GM23338 (cell line): ENCODE measurements around the gene BAIAP2. TPM values are rescaled to one million over a fixed set of nuclear protein-coding genes. Genes with fewer than 3 reads are reported as not detected.

Experiments
- ATAC-seq: fragments of 200-7000 bp; cut with Tn5 transposase; 3 replicates; pipeline ENCODE4 v1.9.1; 2020
- DNase-seq: peaks from one replicate; pipeline ENCODE4 v3.0.0-alpha.2; 2015; ENCODE audit warnings: low spot score
- H2AFZ ChIP-seq: fragments of 200-600 bp; sonication (generic); 2 replicates; pipeline ENCODE4 v1.8.0; 2016; ENCODE audit warnings: antibody characterized with exemption, mild to moderate bottlenecking, moderate library complexity
- H3F3A ChIP-seq: fragments of 200-600 bp; sonication (generic); replicated peaks from 2 replicates; pipeline ENCODE4 v1.8.0; 2017; ENCODE audit warnings: antibody characterized with exemption, mixed run types, low read depth
- H3K27ac ChIP-seq: fragments of 200-600 bp; sonication (generic); 2 replicates; pipeline ENCODE4 v1.6.1; 2016; ENCODE audit warnings: low read depth
- H3K27me3 ChIP-seq: fragments of 200-600 bp; sonication (generic); 2 replicates; pipeline ENCODE4 v1.8.0; 2016; ENCODE audit warnings: mild to moderate bottlenecking, mixed run types, moderate library complexity; ENCODE audit not compliant: insufficient read depth
- H3K36me3 ChIP-seq: fragments of 200-600 bp; sonication (generic); 2 replicates; pipeline ENCODE4 v1.8.0; 2016; ENCODE audit warnings: mild to moderate bottlenecking; ENCODE audit not compliant: insufficient read depth
- H3K4me1 ChIP-seq: fragments of 200-600 bp; sonication (generic); 2 replicates; pipeline ENCODE4 v1.8.0; 2016; ENCODE audit warnings: mild to moderate bottlenecking, moderate library complexity; ENCODE audit not compliant: insufficient read depth
- H3K4me2 ChIP-seq: fragments of 200-600 bp; sonication (generic); 2 replicates; pipeline ENCODE4 v1.7.1; 2017; ENCODE audit warnings: mixed run types
- H3K4me3 ChIP-seq: fragments of 200-600 bp; sonication (generic); 2 replicates; pipeline ENCODE4 v1.6.1; 2016; ENCODE audit warnings: mixed run types
- H3K79me2 ChIP-seq: fragments of 200-600 bp; sonication (generic); replicated peaks from 2 replicates; pipeline ENCODE4 v1.8.0; 2017; ENCODE audit warnings: mild to moderate bottlenecking; ENCODE audit not compliant: insufficient read depth
- H3K9me2 ChIP-seq: fragments of 200-600 bp; sonication (generic); 2 replicates; pipeline ENCODE4 v1.8.0; 2017; ENCODE audit not compliant: insufficient read depth
- H4K20me1 ChIP-seq: fragments of 200-600 bp; sonication (generic); replicated peaks from 2 replicates; pipeline ENCODE4 v1.8.0; 2017; ENCODE audit warnings: mild to moderate bottlenecking; ENCODE audit not compliant: insufficient read depth
- H3K27ac Mint-ChIP-seq: 2 replicates; pipeline ENCODE4 v1.8.0; 2020; ENCODE audit warnings: inconsistent platforms, mild to moderate bottlenecking, moderate library complexity, mixed read lengths
- H3K27me3 Mint-ChIP-seq: 3 replicates; pipeline ENCODE4 v1.8.0; 2022; ENCODE audit warnings: low read depth, mild to moderate bottlenecking, moderate library complexity, mixed read lengths, inconsistent platforms; ENCODE audit not compliant: insufficient read depth, poor library complexity
- H3K36me3 Mint-ChIP-seq: 3 replicates; pipeline ENCODE4 v1.8.0; 2021; ENCODE audit warnings: low read depth, mild to moderate bottlenecking, inconsistent platforms, moderate library complexity, mixed read lengths
- H3K4me1 Mint-ChIP-seq: 3 replicates; pipeline ENCODE4 v1.8.0; 2020; ENCODE audit warnings: mild to moderate bottlenecking, inconsistent platforms, mixed read lengths
- H3K4me3 Mint-ChIP-seq: 3 replicates; pipeline ENCODE4 v1.8.0; 2021; ENCODE audit warnings: moderate library complexity, mild to moderate bottlenecking, inconsistent platforms, mixed read lengths
- H3K9me3 Mint-ChIP-seq: 3 replicates; pipeline ENCODE4 v1.8.0; 2020; ENCODE audit warnings: moderate library complexity, mild to moderate bottlenecking, inconsistent platforms, mixed read lengths
- CREB1 ChIP-seq: fragments of 250-450 bp; sonication (Bioruptor Pico); IDR thresholded peaks from 2 replicates; pipeline ENCODE4 v1.5.0; 2020; ENCODE audit warnings: low read depth, mild to moderate bottlenecking, moderate library complexity
- JUNB ChIP-seq: IDR thresholded peaks from one replicate; pipeline ENCODE4 v1.6.1; 2016; ENCODE audit warnings: antibody characterized with exemption; ENCODE audit not compliant: unreplicated experiment
- NANOG ChIP-seq: IDR thresholded peaks from 2 replicates; pipeline ENCODE4 v1.6.1; 2016; ENCODE audit warnings: antibody characterized with exemption, borderline replicate concordance
- STAT1 ChIP-seq: IDR thresholded peaks from one replicate; pipeline ENCODE4 v1.6.1; 2016; ENCODE audit warnings: antibody characterized with exemption; ENCODE audit not compliant: unreplicated experiment
- ZNF331 ChIP-seq: fragments of 250-450 bp; sonication (Bioruptor Pico); IDR thresholded peaks from 2 replicates; pipeline ENCODE4 v1.5.0; 2020; ENCODE audit warnings: low read depth, mild to moderate bottlenecking, moderate library complexity
- polyA plus RNA-seq: library from polyadenylated mRNA; unstranded; fragments of >200 nt; fragmentation: Nextera tagmentation; extraction: Ambion mirVana; gene quantifications from 2 replicates; pipeline ENCODE4 v1.2.1, GENCODE V29; 2016
- total RNA-seq: library from RNA; depleted of rRNA; stranded (reverse); fragments of >200 nt; shearing (Covaris generic); gene quantifications from 2 replicates; pipeline ENCODE4 v1.2.3, GENCODE V29; 2014
- TF ChIP-seq, protein P1 (sequence below), 2 experiments: fragments of 200-600 bp in 1 of 2; sonication (generic) in 1 of 2; conservative IDR thresholded peaks; 2 replicates each; pipeline versions ENCODE4 v1.5.1 to v1.6.1; 2016 to 2017; ENCODE audit warnings: antibody characterized with exemption in 2 of 2, low read depth in 2 of 2, mild to moderate bottlenecking in 2 of 2, moderate library complexity in 1 of 2

The BAIAP2 gene
- total and polyA plus RNA-seq, 2 experiments from 2014 or later, result 21.7 to 22.7 TPM

DNA sequence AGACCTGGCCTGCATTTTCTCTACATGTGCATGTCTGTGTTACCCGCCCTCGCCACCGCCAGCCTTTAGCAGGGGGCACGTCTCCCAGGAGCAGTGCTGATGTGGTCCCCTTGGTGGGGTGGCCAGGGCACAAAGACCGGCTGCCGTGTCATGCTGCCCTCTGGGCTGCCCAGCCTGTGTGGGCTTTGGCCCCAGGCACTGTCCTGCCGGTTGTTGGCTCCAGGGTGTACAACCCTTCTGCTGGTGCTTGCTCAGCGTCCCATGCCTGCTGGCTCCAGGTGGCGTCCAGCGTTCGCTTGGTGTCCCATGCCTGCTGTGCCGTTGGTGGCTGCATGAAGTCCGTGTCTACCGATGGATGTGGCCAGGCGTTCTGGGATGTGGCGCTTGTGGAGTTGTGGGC lies 4.1 kb downstream of the BAIAP2 start (continued):
- TF ChIP-seq ZNF331 (CRISPR knock-in tag) (no peak), CREB1 (CRISPR knock-in tag) (no peak), NANOG (no peak)
- TF ChIP-seq, protein P1, sequence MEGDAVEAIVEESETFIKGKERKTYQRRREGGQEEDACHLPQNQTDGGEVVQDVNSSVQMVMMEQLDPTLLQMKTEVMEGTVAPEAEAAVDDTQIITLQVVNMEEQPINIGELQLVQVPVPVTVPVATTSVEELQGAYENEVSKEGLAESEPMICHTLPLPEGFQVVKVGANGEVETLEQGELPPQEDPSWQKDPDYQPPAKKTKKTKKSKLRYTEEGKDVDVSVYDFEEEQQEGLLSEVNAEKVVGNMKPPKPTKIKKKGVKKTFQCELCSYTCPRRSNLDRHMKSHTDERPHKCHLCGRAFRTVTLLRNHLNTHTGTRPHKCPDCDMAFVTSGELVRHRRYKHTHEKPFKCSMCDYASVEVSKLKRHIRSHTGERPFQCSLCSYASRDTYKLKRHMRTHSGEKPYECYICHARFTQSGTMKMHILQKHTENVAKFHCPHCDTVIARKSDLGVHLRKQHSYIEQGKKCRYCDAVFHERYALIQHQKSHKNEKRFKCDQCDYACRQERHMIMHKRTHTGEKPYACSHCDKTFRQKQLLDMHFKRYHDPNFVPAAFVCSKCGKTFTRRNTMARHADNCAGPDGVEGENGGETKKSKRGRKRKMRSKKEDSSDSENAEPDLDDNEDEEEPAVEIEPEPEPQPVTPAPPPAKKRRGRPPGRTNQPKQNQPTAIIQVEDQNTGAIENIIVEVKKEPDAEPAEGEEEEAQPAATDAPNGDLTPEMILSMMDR (conservative IDR thresholded peaks at IDR 0.05; ENCODE audit: low read depth in 2 of 2), result no peak

DNA sequence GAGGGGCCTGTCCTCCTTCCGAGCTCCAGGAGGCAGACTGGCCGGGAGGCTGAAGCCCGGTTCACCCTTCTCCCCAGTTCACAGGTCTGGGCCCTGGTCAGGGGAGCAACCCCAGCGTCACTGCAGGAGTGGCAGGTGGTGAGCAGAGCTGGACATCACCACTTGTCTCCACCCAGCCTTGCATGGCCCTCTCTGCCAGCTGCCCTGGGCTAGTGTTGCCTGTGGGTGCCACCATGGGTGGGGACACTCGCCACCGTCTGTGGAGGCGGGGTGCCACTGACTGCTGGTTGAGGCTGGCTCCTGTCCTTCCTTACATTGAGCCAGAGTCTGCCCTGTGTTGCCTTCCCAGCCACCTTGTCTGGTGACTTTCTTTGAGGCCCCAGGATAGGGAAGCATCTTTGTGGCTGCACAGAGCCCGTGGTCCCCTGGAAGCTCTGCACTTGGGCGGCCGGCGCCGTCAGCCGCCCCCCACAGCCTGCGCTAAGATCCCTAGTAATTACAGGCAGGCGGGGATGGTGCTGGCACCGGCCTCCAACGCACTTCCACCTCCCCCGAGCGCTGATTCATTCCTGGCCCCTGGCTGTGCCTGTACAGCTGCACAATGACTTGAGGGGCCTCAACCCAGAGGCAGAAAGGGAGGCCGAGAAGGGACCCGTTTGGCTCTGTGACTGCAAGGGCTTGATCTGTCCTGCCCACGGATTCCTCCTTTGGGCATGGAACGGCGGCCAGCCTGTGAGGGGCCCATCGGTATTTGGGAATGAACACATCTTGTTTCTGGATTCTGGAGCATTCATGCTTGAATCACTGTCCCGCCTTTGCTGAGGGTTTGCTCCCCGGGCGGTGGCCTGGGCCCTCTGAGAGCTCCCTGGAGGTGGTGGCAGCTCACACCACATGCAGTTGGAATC lies 5.2 kb downstream of the BAIAP2 start:
- H3K27ac ChIP-seq, result no peak overlapping the region
- H3K27me3 Mint-ChIP-seq, result peaks cover 21% of the 10 kb centered on the region
- H3F3A ChIP-seq, result peaks cover 4% of the 10 kb centered on the region; the same call in 1 of the 2 replicates
- no peaks in the 10 kb centered on the region for H3K9me3 Mint-ChIP-seq
- ATAC-seq (no peak; the same call in 2 of the 3 replicates), DNase-seq (no peak)
- peaks cover 88% of the 10 kb centered on the region for H3K79me2 ChIP-seq
- no peak overlapping the region for H3K27ac Mint-ChIP-seq
- no peaks in the 10 kb centered on the region; the same call in 2 of the 3 replicates for H3K36me3 Mint-ChIP-seq
- H3K4me2 ChIP-seq, result no peak overlapping the region
- peaks cover 11% of the 10 kb centered on the region; the same call in 1 of the 2 replicates for H3K4me1 ChIP-seq
- no peak overlapping the region for H3K4me3 Mint-ChIP-seq
- no peak overlapping the region for H2AFZ ChIP-seq
- no peak overlapping the region for H3K4me3 ChIP-seq
- H3K4me1 Mint-ChIP-seq, result peaks cover 34% of the 10 kb centered on the region
- no peaks in the 10 kb centered on the region for H3K36me3 ChIP-seq
- peaks cover 12% of the 10 kb centered on the region for H4K20me1 ChIP-seq
- peaks cover 7% of the 10 kb centered on the region; the same call in 1 of the 2 replicates for H3K27me3 ChIP-seq
- H3K9me2 ChIP-seq, result no peaks in the 10 kb centered on the region
- no peak for TF ChIP-seq STAT1

DNA sequence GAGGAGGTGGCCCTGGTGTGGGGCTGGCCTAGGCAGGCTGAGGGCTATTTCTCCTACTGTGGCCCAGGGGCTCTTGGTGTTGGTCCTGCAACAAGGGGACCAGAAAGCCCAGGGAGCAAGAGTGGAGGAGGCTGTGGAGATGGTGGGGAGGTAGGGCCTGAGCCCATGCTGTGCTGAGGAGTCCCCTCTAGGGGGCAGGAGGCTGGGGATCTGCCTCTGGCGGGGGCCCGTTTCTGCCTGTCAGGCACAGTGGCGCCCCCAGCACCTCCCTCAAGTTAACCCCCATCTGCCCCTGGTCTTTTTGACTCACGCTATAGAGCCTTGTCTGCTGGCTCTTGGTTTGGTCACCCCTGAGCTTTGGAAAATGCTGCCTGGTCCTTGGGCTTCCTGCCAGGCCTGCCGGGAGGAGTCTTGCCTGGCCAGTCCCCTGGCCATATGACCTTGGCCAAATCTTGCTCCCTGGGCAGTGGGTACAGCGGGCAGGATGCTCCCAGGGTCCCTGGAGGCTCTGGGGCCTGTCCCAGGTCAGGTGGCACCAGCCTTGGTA lies 5.9 kb downstream of the BAIAP2 start:
- Histone ChIP-seq H3K27me3 (peaks cover 6% of the 10 kb centered on the region; the same call in 1 of the 2 replicates), H4K20me1 (peaks cover 10% of the 10 kb centered on the region), H3K4me1 (peaks cover 11% of the 10 kb centered on the region; the same call in 1 of the 2 replicates), H3K4me3 (no peak overlapping the region), H3K79me2 (peaks cover 93% of the 10 kb centered on the region), H3K4me2 (no peak overlapping the region), H3K36me3 (no peaks in the 10 kb centered on the region), H3K9me2 (no peaks in the 10 kb centered on the region), H3K27ac (no peak overlapping the region), H3F3A (peaks cover 4% of the 10 kb centered on the region; the same call in 1 of the 2 replicates), H2AFZ (no peak overlapping the region)
- peaks cover 17% of the 10 kb centered on the region for H3K27me3 Mint-ChIP-seq
- H3K4me3 Mint-ChIP-seq, result no peak overlapping the region
- ATAC-seq (peak; percentile 76), DNase-seq (peak; percentile 82)
- H3K27ac Mint-ChIP-seq, result no peak overlapping the region
- H3K36me3 Mint-ChIP-seq, result no peaks in the 10 kb centered on the region; the same call in 2 of the 3 replicates
- TF ChIP-seq JUNB, result no peak
- TF ChIP-seq, protein P1 (conservative IDR thresholded peaks at IDR 0.05; ENCODE audit: low read depth in 2 of 2), result peak; percentile 63 to 79
- H3K9me3 Mint-ChIP-seq, result no peaks in the 10 kb centered on the region
- peaks cover 31% of the 10 kb centered on the region for H3K4me1 Mint-ChIP-seq
